Measurements from ENCODE around the gene HAPSTR1.

The HAPSTR1 gene

GRCh38 chr16:9097266-9098219, 6.1 kb downstream of the HAPSTR1 start:
- no peak for DNase-seq

- DNase-seq: no peak
Measured at GRCh38 chr16:9098377-9099090, 7.1 kb downstream of the HAPSTR1 start.

GRCh38 chr16:9099131-9099625, 7.7 kb downstream of the HAPSTR1 start:
- DNase-seq: peak; percentile 55

GRCh38 chr16:9102379-9102778, 10.9 kb downstream of the HAPSTR1 start:
- DNase-seq: no peak

GRCh38 chr16:9102943-9103342, 11.5 kb downstream of the HAPSTR1 start:
- no peak for DNase-seq

GRCh38 chr16:9103546-9103945, 12.1 kb downstream of the HAPSTR1 start:
- DNase-seq: no peak

- DNase-seq: no peak
Measured at GRCh38 chr16:9105189-9105588, 13.7 kb downstream of the HAPSTR1 start.

GRCh38 chr16:9107025-9107970, 15.9 kb downstream of the HAPSTR1 start:
- no peak for DNase-seq

GRCh38 chr16:9109255-9109654, 17.8 kb downstream of the HAPSTR1 start:
- no peak for DNase-seq

- DNase-seq: no peak
Measured at GRCh38 chr16:9112166-9112843, 20.9 kb downstream of the HAPSTR1 start.

- DNase-seq: no peak
Measured at GRCh38 chr16:9112844-9113186, 21.4 kb downstream of the HAPSTR1 start.

GRCh38 chr16:9113707-9114106, 22.3 kb downstream of the HAPSTR1 start:
- no peak for DNase-seq

GRCh38 chr16:9114112-9114511, 22.7 kb downstream of the HAPSTR1 start:
- no peak for DNase-seq

GRCh38 chr16:9114842-9115241, 23.4 kb downstream of the HAPSTR1 start:
- no peak for DNase-seq

- DNase-seq: no peak
Measured at GRCh38 chr16:9115277-9115676, 23.8 kb downstream of the HAPSTR1 start.

GRCh38 chr16:9116141-9116540, 24.7 kb downstream of the HAPSTR1 start:
- no peak for DNase-seq

- no peak for DNase-seq
Measured at GRCh38 chr16:9118170-9118569, 26.7 kb downstream of the HAPSTR1 start.

GRCh38 chr16:9119795-9120194, 28.4 kb downstream of the HAPSTR1 start:
- no peak for DNase-seq

- no peak for DNase-seq
Measured at GRCh38 chr16:9122342-9122741, 30.9 kb downstream of the HAPSTR1 start.

- no peak for DNase-seq
Measured at GRCh38 chr16:9122969-9123368, 31.5 kb downstream of the HAPSTR1 start.

- no peak for DNase-seq
Measured at GRCh38 chr16:9123401-9123800, 32.0 kb downstream of the HAPSTR1 start.

GRCh38 chr16:9123871-9124270, 32.4 kb downstream of the HAPSTR1 start:
- DNase-seq: no peak

Measured in stimulated activated CD8-positive, alpha-beta memory T cell treated with anti-CD3 and anti-CD28 coated beads, Interleukin-4, amount 100 ng/mL, for 48 hours (primary cell).